NCI-H69 (cell line): Measurements from ENCODE around the gene ADSS2.

Source experiments
- DNase-seq: peaks from one replicate; lab custom pipeline; 2025; lab: John Stamatoyannopoulos, UW

The ADSS2 gene

DNA sequence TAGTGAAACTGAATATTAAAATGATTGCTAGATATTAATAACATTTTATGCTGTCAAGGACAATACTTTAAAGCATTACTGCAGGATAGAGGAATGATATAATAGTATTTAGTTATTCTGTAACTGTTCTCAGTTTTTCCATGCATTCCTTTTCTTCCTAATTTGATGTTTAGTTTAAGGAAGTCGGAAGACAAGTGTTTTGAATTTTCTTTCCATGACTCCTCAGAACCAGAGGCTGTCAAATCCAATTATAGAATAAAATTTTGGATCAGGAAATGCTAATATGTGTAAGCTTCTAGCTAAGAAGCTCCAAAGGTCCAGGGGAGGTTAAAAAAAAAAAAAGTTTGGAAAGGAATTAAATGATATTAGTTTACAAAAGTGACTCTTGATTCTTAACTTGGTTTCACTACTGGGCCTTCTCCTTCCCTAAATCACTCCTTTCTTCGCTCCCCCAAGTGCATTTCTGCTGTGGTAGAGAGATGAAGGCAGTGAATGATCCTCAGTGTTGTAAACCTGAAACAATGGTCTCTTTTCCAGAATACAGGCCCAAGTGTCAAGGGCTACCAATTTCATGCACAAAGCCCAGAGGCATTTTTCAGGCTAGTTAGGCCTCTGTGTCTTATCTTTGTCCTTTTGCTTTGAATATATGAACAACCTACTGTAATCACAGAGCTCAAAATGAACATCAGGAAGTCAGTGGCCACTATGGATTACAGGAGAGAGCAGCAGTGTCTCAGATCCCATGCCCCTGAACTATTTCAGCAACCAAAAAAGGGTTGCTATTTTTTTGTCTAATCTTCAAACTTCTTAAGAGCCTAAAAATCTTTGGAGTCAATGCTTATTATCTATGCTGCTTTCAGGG, 6.2 kb downstream of the ADSS2 start:
- DNase-seq: peak; percentile 18

DNA sequence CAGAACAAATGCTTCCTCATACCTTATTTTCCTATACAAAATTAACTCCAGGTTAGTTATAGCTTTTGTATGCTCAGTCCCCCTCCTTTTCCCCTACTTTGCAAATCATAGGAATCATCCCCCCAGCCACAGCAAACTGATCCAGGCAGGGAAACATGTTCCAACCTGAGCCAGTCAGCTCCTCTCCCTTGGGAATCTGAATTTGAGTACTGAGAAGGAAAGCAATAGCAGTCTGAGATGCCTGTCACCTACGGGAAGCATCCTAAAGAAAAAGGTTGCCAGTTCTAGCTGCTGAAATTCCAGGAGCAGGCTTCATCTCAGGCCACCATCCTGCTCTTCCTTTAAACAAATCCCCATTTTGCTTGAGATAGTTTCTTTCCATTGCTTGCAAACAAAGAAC, 6.9 kb downstream of the ADSS2 start:
- peak; percentile 92 for DNase-seq

DNA sequence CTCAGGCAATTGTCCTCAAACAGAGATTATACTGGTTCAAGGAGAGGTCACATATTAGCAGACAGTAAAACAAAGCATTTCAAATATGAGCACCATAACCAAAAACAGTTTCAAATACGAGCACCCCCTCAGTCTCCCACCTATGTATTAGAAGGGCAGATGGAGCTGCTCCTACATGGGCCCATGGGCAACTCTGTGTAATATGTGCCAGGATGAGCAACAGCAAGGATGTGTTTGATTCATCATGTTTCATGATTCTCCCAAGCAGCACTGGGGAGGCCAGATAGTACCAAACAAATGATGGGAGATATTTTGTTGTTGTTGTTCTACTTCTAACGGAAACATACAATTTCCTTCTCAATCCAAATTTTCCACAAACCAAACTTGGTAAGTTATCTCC, 8.9 kb downstream of the ADSS2 start:
- no peak for DNase-seq

DNA sequence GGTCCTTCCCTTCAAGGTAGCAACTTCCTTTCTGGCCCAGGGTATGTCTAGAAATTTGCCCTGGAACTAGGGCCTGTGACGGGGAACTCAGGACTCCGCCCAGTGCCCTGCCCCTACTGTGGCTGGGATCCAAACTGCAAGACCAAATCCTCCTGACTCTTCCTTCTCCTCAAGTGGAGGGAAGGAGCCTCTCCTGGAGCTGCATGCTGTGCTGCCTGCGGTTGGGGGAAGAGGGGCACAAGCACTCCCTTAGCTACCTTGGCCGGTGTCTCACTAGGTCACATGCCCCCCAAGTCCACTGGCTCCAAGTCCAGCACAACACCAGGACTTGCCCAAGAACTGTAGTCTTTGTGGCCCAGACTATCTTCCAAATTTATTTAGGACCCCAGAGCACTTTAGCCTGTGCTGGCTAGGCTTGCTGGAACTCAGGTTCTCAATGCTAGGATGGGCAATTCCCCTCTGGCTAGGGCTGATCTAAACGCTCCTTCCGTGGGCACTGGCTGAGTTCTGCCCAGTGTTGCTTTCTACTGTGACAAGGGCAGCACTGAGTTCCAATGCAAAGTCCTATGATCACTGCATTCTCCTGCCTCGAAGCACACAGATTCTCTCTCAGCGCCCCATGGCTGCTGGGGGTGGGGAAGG, 12.2 kb downstream of the ADSS2 start:
- peak; percentile 70 for DNase-seq

DNA sequence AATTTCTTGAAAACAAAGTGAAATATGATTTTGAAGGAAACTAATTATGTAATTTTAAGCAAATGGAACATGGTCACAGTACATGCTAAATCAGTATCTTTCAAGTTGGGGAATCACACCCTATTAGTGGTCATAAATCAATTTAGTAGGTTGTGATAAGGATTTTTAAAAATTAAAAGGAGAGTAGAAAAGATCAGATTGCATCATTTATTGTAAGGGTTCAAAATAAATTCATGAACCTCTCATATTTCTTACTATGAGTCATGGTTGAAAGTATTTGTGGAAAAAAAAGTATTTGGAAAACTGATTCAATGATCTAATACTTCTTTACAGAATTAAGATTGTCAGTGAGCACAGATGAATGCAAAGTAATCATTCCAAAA, 14.6 kb downstream of the ADSS2 start:
- DNase-seq: no peak

DNA sequence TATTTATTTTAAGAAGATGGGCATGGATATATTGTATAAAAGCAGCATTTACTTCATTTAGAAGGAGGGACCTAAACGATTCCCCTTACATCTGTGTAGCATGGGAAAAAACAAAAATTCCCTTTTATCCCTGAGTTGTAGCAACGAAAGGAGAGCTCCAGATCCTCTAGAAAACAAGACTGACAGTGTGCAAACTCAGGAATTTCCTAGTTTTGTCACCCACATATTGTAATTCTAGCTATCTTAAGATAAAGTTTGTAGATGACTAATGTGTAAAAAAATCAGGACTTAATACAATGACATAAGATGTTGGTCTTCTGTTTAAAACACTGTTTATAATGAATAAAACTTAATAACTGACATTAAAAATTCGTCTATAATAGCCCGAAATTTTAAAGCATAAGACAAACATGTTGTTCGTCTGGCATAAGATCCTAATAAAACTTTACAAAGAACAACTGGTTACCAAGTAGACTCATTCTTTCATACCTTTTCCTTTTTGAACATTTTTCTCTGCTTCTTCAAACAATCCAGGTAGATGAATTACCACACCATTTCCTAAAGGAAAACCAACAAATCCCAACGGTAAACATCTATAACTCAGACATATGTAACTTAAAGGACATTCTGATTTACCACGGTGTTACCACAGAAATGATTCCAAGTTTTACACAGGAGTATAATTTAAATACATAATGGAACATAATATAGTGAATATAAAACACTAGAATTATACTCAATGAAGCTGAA, 15.2 kb downstream of the ADSS2 start:
- DNase-seq: no peak

DNA sequence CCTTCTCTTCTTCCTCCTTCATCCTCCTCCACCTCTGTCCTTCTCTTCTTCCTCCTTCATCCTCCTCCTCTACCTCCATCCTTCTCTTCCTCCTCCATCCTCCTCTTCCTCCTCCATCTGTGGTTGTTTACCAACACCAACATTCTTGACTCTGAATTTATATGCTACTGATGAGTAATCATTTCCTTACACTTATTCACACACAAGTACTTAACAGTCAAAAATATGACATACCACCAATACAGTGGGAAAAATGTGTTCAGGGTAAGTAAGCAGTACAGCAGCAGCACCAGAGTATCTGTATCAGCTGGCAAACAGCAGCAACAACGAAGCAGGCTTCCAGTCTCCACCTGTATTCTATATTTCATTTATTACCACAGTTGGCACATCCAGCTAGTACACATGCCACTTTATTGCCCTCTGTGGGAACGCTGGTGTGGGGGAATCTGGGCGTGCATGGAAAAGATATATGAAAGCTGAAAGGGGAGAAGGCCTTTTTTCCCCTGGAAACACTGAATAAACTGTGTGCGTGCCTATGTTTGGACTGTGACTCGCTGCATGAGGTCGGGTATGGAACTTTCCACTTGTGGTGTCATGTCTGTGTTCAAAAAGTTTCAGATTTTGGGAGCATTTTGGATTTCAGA, 16.0 kb downstream of the ADSS2 start:
- DNase-seq: no peak

DNA sequence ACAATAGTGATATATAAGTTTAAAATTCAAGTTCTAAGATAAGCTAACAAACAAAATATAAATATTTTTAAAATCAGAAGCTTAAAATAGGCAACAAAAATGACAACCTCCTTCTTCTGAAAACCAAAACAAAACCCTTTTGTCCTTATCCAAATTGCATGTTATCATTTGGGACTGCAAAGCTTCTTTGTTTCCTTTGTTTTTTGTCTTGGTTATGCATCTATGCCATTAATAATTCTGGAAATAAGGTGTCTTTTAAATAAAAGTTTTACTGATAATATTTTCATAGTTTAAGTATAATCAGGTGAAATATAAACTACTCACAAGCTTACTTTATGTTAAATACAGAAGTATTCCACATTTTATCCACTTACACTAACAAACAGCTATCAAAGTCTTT, 20.5 kb downstream of the ADSS2 start:
- no peak for DNase-seq

DNA sequence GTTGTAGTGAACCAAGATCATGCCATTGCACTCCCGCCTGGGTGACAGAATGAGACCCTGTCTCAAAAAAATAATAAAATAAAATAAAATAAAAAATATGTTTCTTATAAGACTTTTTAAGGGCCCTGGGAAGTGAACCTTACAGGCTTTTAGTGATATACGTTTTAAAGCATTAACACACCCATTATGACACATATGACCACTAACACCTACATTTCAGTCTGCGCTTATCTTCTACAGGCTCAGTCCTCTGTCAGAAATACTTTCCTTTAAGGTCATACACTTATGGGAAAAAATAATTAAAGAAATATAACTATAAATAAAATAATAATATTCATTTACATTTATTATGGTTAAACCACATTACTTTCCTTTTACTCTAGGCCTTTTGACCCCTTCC, 21.9 kb downstream of the ADSS2 start:
- no peak for DNase-seq

DNA sequence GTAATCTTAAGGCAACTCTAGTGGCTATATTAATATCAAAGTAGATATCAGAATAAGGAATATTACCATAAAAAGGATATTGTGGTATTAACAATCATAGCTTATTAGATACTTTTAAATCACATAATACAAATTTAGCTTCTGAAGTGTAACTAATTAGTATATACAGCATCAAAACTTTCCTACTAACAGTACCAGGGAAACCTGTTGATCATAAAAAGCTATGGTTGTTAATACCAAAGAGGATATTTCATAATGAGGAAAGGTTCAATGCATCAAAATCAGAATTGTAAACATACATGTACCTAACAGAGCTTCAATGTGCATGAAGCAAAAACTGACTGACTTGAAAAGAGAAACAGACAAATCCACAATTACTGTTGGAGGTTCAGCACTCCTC, 24.1 kb downstream of the ADSS2 start:
- DNase-seq: no peak

DNA sequence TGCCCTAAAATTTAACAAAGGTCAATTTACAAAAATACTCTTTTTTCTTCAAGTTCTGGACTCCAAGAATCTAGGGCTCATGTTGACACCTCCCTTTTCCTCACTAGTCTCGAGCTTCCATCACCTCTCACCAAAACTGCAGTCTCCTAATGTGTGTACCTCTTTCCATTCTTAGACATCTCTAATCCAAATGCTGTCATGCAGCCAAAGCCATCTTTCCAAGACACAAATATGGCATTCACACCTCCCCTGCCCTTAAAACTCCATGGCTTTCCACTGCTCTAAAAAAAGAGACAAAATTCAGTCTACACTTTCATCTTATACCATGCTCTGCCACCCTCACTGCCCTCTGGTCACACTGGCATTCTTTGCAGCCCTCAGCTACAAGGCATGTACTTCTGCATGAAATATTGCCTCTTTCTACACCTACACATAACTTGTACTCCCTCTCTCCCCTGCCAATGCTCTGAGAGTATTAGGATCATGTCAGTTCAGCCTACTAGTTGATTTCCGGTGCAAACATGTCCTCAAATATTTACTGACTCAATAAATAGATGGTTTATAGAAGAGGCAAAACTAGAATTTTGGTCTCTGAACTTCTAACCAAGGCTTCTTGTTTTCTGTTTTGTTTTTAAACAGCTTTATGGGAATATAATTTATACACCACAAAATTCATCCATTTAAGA, 26.9 kb downstream of the ADSS2 start:
- no peak for DNase-seq

DNA sequence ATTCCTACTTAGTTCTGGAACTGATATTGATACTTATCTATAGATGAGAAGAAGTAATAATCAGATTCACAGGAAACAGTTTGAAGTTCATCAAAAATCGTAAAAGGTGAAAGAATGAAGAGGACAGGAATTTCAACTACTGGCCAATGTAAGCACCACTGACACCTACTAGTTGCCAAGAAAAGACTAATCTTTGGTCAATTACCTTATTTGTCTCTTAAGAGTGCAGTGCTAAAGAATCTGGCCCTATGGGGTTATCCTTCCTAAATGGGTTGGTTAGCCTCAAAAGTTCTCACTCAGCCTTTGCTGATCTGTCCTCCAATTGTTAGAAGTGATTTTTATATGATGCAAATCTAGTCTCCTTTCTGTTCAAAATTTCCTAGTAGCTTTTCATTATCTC, 29.5 kb downstream of the ADSS2 start:
- no peak for DNase-seq

DNA sequence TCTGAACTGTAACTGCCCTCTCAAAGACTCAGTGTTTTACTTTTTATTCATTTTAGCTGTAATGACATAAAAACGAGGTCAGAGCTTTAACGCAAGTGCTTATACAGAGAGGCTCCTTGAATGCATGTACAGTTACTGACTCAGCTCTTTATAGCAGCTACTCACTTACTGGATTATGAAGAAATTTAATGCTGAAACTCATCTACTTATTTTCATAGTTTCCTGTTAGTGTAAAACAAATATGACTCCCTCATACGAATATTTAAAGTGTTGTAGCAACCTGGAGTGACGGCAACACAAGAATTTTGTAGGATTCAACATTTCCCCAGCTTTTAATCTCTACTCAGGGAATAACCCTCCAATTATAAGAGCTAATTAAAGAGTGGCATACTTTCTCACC, 32.7 kb downstream of the ADSS2 start:
- no peak for DNase-seq

DNA sequence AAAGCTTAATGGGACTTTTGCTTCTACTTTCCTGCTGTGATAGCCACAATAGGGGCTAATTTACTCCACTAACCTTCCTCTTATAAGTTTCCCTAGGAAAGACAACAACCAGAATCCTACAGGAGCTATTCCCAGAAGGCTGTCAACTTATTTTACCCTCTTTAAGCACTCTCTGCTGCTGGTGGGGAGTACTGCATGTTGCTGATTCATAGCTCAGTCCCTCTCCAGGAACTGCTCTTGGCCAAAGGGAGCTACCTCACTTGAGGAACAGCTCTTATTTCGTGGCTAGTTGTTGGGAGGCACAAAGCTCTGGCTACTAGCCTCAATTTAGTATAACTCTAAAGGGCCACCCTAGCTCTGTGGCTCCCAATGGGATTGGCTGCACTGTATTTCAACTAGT, 37.2 kb downstream of the ADSS2 start:
- no peak for DNase-seq

DNA sequence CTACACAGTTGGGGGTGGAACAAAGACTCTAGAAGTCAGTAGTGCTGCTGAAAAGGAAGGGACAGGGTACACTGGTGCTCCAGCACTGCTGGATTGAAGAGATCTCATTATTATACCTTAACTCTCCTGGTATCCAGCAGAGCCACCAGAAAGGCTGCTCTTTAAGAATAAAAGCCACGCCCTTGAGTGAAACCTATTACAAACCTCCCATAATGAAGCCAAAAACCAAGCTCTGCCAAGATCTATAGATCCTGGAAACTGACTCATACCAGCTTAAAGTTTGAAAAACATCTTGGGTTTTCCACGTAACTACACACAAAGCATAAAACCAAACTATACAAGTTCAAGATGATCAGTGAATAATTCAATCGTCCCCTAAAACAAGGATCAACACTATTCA, 38.0 kb downstream of the ADSS2 start:
- DNase-seq: no peak

DNA sequence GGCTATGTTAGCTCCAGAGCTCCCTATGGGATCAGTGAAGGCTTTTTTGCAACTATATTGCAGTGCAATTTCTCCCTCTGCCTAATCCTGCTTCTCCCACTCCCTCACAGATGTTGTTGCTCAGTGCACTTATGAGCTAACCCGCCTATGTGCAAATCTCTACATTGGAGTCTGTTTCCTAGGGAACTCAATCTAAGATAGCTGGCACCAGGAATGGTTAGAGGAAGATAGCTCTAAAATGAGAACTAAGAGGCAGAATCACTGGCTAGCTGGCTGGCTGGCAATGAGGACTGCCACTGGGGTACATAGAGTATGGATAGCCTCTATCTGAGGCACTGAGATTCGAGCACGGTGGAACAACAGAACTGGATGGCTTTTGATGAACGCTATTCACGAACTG, 39.5 kb downstream of the ADSS2 start:
- DNase-seq: no peak

DNA sequence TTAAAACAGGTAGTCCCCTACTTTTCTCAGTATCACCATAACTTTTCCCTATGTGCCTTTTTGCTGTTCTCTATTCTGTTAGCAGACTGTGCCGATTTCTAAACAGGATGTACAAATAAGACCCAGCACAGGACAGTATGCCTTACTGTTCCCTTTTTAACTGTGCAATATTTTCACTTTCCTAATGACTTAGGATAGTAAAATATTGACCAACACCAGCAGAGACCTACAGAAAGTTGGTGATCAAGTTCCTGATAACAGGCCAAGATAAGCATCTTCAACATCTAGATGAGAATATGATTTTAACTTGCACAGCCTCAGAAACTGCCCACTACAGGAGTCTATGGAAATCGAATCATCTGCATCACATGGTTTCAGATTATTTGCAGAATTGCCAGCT, 42.0 kb downstream of the ADSS2 start:
- DNase-seq: no peak

DNA sequence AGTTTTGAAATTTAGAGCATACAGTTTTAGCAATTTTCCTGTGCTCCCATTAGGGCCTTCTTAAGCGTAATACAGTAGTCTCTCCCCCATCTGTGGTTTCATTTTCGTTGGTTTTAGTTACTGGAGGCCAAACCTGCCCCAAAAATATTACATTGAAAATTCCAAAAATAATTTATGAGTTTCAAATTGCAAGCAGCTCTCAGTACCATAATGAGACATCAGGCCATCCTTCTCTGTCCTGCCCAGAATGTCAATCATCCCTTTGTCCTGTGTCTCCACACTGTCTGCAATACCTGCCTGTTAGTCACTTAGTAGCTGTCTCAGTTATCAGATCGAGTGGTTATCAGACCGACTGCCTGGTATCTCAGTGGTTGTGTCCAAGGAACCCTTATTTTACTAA, 45.4 kb downstream of the ADSS2 start:
- DNase-seq: no peak

DNA sequence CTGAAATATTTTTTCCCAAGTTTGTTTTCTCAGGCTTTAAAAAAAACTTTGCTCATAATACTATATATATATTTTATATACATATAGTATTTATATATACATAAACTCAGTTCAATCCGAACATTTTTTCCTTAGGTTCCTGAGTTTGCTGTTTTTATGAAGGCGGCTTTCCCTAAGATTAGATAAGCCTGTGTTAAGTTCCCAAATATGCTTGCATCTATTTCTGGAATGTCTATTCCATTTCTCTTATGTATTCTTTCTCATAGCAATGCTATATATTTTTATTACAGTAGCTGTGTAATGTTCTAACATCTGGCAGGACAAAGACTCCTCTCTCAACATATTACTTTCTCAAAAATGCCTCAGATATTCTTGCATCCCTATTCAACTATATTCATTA, 45.9 kb downstream of the ADSS2 start:
- no peak for DNase-seq

DNA sequence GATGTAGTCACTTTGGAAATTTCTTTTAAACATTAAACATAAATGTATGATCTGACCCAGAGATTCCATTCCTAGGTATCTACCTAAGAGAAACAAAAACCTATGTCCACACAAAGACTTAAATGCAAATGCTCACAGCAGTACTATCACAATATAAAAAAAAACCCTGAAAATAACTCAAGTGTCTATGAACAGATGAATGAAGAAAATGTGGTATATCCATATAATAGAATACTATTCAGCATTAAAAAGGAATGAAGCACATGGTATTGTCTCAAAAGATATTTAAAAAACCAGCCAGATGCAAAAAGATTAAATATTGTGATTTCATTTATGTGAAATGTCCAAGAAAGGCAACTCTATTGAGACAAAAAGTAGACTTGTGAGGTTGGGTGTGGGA, 48.3 kb downstream of the ADSS2 start:
- DNase-seq: no peak

DNA sequence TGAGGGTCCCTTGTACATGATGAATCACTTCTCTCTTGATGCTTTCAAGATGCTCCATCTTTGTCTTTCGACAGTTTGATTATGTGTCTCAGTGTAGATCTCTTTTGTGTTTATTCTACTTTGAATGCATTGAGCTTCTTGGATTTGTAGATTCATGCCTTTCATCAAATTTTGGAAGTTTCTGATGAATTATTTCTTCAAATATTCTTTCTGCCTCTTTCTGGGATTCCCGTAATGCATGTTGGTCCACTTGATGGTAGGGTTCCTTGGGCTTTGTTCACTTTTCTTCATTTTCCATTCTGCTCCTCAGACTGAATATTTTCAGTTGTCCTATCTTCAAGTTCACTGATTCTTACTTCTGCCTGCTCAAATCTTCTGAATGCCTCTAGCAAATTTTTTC, 50.7 kb downstream of the ADSS2 start:
- DNase-seq: no peak

DNA sequence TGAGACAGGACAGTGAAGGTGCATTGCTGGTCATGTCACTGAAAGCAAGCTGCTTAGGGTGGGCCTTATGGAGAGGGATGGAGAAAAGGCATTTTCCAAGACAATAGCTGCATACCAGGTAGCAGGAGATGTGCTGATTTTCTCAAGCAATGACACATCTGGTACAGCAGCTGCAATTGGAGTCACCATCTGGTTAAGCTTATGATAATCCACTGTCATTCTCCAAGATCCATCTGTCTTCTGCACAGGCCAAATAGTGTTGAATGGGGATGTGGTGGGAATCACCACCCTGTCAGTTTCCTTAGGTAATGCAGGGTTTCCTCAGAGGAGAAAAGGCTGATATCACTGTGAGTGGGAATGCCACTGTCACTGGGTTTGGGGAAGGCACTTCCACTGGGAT, 54.6 kb downstream of the ADSS2 start:
- DNase-seq: peak; percentile 16
